Fibroblast of lung (primary cell): ENCODE measurements around the gene TP73. TPM values are rescaled to one million over a fixed set of nuclear protein-coding genes. Genes with fewer than 3 reads are reported as not detected.

Source experiments
- DNase-seq, 2 donors: peaks; one replicate each; pipeline versions ENCODE4 v3.0.0 to v3.0.0-alpha.2; 2010; ENCODE audit warnings: low read depth in 2 of 2
- H2AFZ ChIP-seq: 2 replicates; pipeline ENCODE4 v1.5.1; 2012; ENCODE audit warnings: low read length, control low read depth, inconsistent platforms
- H3K27ac ChIP-seq: 2 replicates; pipeline ENCODE4 v1.5.1; 2011; ENCODE audit warnings: low read length, control low read depth; ENCODE audit not compliant: insufficient read depth
- H3K27me3 ChIP-seq: 2 replicates; pipeline ENCODE4 v1.5.1; 2011; ENCODE audit warnings: mild to moderate bottlenecking, low read length; ENCODE audit not compliant: control insufficient read depth, insufficient read depth
- H3K36me3 ChIP-seq: 2 replicates; pipeline ENCODE4 v1.5.1; 2011; ENCODE audit warnings: low read length; ENCODE audit not compliant: control insufficient read depth, insufficient read depth
- H3K4me1 ChIP-seq: 2 replicates; pipeline ENCODE4 v1.5.1; 2011; ENCODE audit warnings: low read length; ENCODE audit not compliant: control insufficient read depth, insufficient read depth; ENCODE audit errors: extremely low read depth
- H3K4me2 ChIP-seq: 2 replicates; pipeline ENCODE4 v1.5.1; 2011; ENCODE audit warnings: low read length, control low read depth; ENCODE audit not compliant: insufficient read depth; ENCODE audit errors: extremely low read depth
- H3K4me3 ChIP-seq, 4 experiments: fragments of 200-600 bp in 1 of 4; sonication (generic) in 1 of 4; replicated peaks in 1 of 4; 2 replicates each; pipeline ENCODE4 v1.5.1; 2011 to 2016; ENCODE audit warnings: low read length in 4 of 4, low read depth in 3 of 4, mild to moderate bottlenecking in 3 of 4, control low read depth in 2 of 4, inconsistent platforms in 1 of 4, mixed read lengths in 1 of 4; ENCODE audit not compliant: insufficient read depth in 1 of 4; ENCODE audit errors: control extremely low read depth in 1 of 4
- H3K79me2 ChIP-seq: 2 replicates; pipeline ENCODE4 v1.5.1; 2012; ENCODE audit warnings: mild to moderate bottlenecking, low read length, inconsistent platforms; ENCODE audit not compliant: control insufficient read depth, insufficient read depth
- H3K9ac ChIP-seq: 2 replicates; pipeline ENCODE4 v1.5.1; 2011; ENCODE audit warnings: mild to moderate bottlenecking, low read length, control low read depth; ENCODE audit not compliant: insufficient read depth
- H3K9me3 ChIP-seq: 2 replicates; pipeline ENCODE4 v1.5.1; 2012; ENCODE audit warnings: low read depth, low read length; ENCODE audit not compliant: control insufficient read depth, insufficient read depth
- H4K20me1 ChIP-seq: 2 replicates; pipeline ENCODE4 v1.5.1; 2011; ENCODE audit warnings: low read length; ENCODE audit not compliant: control insufficient read depth, insufficient read depth; ENCODE audit errors: extremely low read depth
- EZH2 ChIP-seq: IDR thresholded peaks from 2 replicates; pipeline ENCODE4 v1.5.1; 2012; ENCODE audit warnings: low read length, control low read depth, mild to moderate bottlenecking; ENCODE audit errors: missing control alignments
- polyA plus RNA-seq, 2 donors: library from polyadenylated mRNA; depleted of rRNA in 1 of 2; stranded (reverse) in 1 of 2; unstranded in 1 of 2; fragments of >200 nt; gene quantifications; 2 replicates each; pipeline ENCODE4 v1.2.1, GENCODE V29; 2011 to 2012; ENCODE audit warnings: missing spikeins in 1 of 2
- total RNA-seq: library from RNA; depleted of rRNA; stranded (reverse); fragments of >200 nt; gene quantifications from 2 replicates; pipeline ENCODE4 v1.2.1, GENCODE V29; 2014
- TF ChIP-seq, protein P1 (sequence below), 2 donors: IDR thresholded peaks in 1 of 2; conservative IDR thresholded peaks in 1 of 2; 1 replicate in 1 of 2; 2 replicates in 1 of 2; pipeline ENCODE4 v1.5.1; 2011 to 2012; ENCODE audit warnings: low read length in 2 of 2, control low read depth in 1 of 2, inconsistent platforms in 1 of 2, low read depth in 1 of 2, mild to moderate bottlenecking in 1 of 2

TP73 gene
- total and polyA plus RNA-seq, 2 donors (not counting 1 experiment from before 2014, with no cell fraction given): not detected

DNA sequence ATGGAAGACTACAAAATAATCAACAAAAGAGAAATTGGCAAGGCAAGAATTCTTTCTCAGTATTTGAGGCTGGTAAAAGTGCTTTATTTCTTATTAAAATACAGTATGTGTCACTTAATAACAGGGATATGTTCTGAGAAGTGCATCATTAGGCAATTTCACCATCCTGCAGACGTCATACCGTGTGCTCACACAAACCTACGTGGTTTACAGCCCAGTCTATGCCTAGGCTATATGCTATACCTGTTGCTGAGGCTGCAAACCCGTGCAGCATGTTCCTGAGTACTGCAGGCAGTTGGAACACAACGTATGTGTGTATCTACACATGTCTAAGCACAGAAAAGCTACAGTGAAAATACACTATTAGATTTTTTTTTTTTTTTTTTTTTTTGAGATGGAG, 97.2 kb downstream of the TP73 start:
- H3K27ac ChIP-seq: no peak overlapping the region
- H2AFZ ChIP-seq: no peak overlapping the region
- no peak overlapping the region for H3K4me2 ChIP-seq
- H3K4me1 ChIP-seq: peaks cover 4% of the 10 kb centered on the region
- H3K27me3 ChIP-seq: no peaks in the 10 kb centered on the region
- no peaks in the 10 kb centered on the region for H4K20me1 ChIP-seq
- no peaks in the 10 kb centered on the region for H3K9me3 ChIP-seq
- TF ChIP-seq, protein P1, sequence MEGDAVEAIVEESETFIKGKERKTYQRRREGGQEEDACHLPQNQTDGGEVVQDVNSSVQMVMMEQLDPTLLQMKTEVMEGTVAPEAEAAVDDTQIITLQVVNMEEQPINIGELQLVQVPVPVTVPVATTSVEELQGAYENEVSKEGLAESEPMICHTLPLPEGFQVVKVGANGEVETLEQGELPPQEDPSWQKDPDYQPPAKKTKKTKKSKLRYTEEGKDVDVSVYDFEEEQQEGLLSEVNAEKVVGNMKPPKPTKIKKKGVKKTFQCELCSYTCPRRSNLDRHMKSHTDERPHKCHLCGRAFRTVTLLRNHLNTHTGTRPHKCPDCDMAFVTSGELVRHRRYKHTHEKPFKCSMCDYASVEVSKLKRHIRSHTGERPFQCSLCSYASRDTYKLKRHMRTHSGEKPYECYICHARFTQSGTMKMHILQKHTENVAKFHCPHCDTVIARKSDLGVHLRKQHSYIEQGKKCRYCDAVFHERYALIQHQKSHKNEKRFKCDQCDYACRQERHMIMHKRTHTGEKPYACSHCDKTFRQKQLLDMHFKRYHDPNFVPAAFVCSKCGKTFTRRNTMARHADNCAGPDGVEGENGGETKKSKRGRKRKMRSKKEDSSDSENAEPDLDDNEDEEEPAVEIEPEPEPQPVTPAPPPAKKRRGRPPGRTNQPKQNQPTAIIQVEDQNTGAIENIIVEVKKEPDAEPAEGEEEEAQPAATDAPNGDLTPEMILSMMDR (conservative IDR thresholded peaks at IDR 0.05 in 1 of 2, IDR thresholded peaks at IDR 0.05 in 1 of 2; ENCODE audit: low read depth in 1 of 2, low read length in 2 of 2): no peak
- TF ChIP-seq EZH2: no peak
- H3K9ac ChIP-seq: no peak overlapping the region
- H3K4me3 ChIP-seq: no peak overlapping the region
- H3K79me2 ChIP-seq: no peaks in the 10 kb centered on the region
- H3K36me3 ChIP-seq: no peaks in the 10 kb centered on the region
- no peak for DNase-seq

DNA sequence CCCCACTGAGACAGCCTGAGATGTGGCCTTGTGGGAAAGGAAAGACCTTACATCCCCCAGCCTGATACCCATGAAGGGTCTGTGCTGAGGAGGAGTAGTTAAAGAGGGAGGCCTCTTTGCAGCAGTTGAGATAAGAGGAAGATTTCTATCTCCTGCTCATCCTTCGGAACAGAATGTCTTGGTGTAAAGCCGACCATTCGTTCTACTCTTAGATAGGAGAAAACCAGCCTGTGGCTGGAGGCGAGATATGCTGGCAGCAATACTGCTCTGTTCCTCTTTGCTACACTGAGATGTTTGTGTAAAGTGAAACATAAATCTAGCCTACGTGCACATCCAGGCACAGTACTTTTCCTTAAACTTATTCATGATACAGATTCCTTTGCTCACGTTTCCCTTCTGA, 98.4 kb downstream of the TP73 start:
- H3K4me1 ChIP-seq: peaks cover 4% of the 10 kb centered on the region
- H3K27me3 ChIP-seq: no peaks in the 10 kb centered on the region
- no peak overlapping the region for H3K9ac ChIP-seq
- DNase-seq: no peak
- no peak overlapping the region for H3K4me3 ChIP-seq
- no peaks in the 10 kb centered on the region for H4K20me1 ChIP-seq
- no peaks in the 10 kb centered on the region for H3K36me3 ChIP-seq
- no peaks in the 10 kb centered on the region for H3K79me2 ChIP-seq
- no peak overlapping the region for H3K4me2 ChIP-seq
- no peak overlapping the region for H3K27ac ChIP-seq
- TF ChIP-seq EZH2: no peak
- TF ChIP-seq, protein P1 (conservative IDR thresholded peaks at IDR 0.05 in 1 of 2, IDR thresholded peaks at IDR 0.05 in 1 of 2; ENCODE audit: low read depth in 1 of 2, low read length in 2 of 2): no peak
- H3K9me3 ChIP-seq: no peaks in the 10 kb centered on the region
- H2AFZ ChIP-seq: no peak overlapping the region

DNA sequence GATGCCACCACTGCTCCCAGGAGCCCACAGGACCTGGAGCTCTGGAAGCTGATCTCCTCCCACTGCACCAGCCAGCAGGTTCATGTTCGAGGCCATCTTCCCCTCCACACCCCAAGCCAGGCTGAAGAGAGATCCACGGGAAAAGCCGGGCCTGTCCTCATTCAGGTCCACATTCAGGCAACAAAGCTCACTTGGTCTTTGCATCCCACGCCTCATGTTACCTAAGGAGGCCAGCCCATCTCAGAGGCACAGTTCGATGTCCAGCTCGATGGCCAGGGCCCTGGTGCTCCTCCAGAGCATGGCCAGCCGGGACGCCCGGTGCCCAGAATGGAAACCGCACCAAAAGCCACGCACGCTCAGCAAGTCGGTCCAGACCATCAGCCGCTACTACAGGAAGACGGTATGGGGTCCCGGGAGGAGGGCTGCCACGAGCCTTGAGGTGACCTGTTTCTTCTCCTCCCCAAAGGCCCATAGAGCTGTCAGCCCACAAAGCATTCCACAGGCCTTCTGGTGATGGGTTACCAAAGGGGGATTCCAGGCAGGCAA, 100.2 kb downstream of the TP73 start, which contains the start of gene CCDC27:
Gene CCDC27 (plus strand): TSS at position 51 of the 546 bp plus-strand sequence. CDS start 32 bp downstream, at position 83.
- no peak within 1 kb of the TSS for H2AFZ ChIP-seq
- H3K4me1 ChIP-seq: peaks cover 4% of the 10 kb centered on the region
- H3K4me2 ChIP-seq: no peak within 1 kb of the TSS
- H3K4me3 ChIP-seq: no peak within 1 kb of the TSS
- H4K20me1 ChIP-seq: no peaks in the 10 kb centered on the region
- no peaks in the 10 kb centered on the region for H3K36me3 ChIP-seq
- H3K9me3 ChIP-seq: no peaks in the 10 kb centered on the region
- no peak for DNase-seq
- H3K27me3 ChIP-seq: no peaks in the 10 kb centered on the region
- TF ChIP-seq, protein P1 (conservative IDR thresholded peaks at IDR 0.05 in 1 of 2, IDR thresholded peaks at IDR 0.05 in 1 of 2; ENCODE audit: low read depth in 1 of 2, low read length in 2 of 2): no peak
- no peak for TF ChIP-seq EZH2
- H3K9ac ChIP-seq: no peak within 1 kb of the TSS
- no peak within 1 kb of the TSS for H3K27ac ChIP-seq
- H3K79me2 ChIP-seq: no peaks in the 10 kb centered on the region
